ENCODE measurements around the gene TAP2. TPM values are rescaled to one million over a fixed set of nuclear protein-coding genes. Genes with fewer than 3 reads are reported as not detected.

Gene TAP2
- total and polyA plus RNA-seq, 2 experiments from 2014 or later, result 4.9 to 102 TPM

DNA sequence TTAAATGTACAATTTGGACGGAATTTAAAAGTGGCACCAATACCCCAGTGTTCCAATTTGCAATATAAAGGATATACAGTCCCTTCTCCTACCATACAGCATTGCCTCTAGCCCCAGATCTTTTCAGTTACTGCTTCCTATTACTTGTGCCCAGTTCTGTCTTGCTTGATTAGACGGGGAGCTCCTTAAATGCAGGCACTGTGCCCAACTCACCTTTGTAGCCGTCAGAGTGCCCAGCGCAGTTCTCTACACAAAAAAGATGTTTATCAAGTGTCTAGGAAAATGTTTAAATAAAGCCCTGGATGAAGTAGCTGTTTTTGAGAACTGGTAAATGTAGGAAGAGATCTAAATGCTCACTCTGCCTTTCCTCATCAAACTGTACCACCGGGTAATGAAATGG, 7.6 kb downstream of the TAP2 start:
- no peak overlapping the region for H2AFZ ChIP-seq
- no peak for DNase-seq (ENCODE audit: low spot score)
- H3K4me1 ChIP-seq (ENCODE audit: insufficient read depth), result no peaks in the 10 kb centered on the region
- no peak overlapping the region for H3K4me3 ChIP-seq
- no peaks in the 10 kb centered on the region for H3F3A ChIP-seq (replicated peaks; ENCODE audit: low read depth)
- no peak overlapping the region for H3K4me2 ChIP-seq
- no peak overlapping the region for H3K27ac ChIP-seq (ENCODE audit: low read depth)
- H4K20me1 ChIP-seq (replicated peaks; ENCODE audit: insufficient read depth), result 0 out of 2 replicates have a peak, but pooled peaks cover 6% of the 10 kb centered on the region
- no peaks in the 10 kb centered on the region for H3K27me3 ChIP-seq (ENCODE audit: insufficient read depth)
- H3K36me3 ChIP-seq (ENCODE audit: insufficient read depth), result 0 out of 2 replicates have a peak, but pooled peaks cover 3% of the 10 kb centered on the region
- Mint-ChIP-seq H3K4me1 (peaks cover 9% of the 10 kb centered on the region; the same call in 2 of the 3 replicates), H3K9me3 (no peaks in the 10 kb centered on the region), H3K36me3 (ENCODE audit: low read depth) (peaks cover 9% of the 10 kb centered on the region; the same call in 2 of the 3 replicates), H3K27me3 (ENCODE audit: insufficient read depth, low read depth, poor library complexity) (no peaks in the 10 kb centered on the region), H3K27ac (no peak overlapping the region), H3K4me3 (no peak overlapping the region)
- no peak for TF ChIP-seq EZH2 (IDR thresholded peaks at IDR 0.05; ENCODE audit: low read depth, unreplicated experiment)
- TF ChIP-seq NANOG (IDR thresholded peaks at IDR 0.05; ENCODE audit: borderline replicate concordance), result no peak
- H3K9me2 ChIP-seq (ENCODE audit: insufficient read depth), result no peaks in the 10 kb centered on the region
- H3K79me2 ChIP-seq (replicated peaks; ENCODE audit: insufficient read depth), result no peaks in the 10 kb centered on the region
- ATAC-seq, result no peak

DNA sequence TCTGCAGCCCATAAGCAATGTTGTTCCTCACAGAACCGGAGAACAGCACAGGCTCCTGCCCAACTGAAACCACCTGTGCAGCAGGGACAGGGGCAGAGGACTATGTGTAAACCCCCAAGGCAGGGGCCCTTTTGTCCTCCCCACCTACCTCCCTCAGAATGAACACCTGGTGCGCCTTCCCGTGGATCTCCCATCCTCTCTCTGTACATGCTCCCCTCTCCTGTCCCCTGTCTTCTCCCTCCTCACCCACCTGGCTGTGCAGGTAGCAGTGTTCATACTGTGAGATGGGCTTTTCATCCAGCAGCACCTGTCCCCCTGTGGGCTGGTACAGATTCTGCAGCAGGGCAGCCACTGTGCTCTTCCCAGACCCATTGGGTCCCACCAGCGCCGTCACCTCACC, 8.5 kb downstream of the TAP2 start:
- Mint-ChIP-seq H3K36me3 (ENCODE audit: low read depth) (peaks cover 9% of the 10 kb centered on the region; the same call in 2 of the 3 replicates), H3K27ac (no peak overlapping the region), H3K4me3 (no peak overlapping the region), H3K27me3 (ENCODE audit: insufficient read depth, low read depth, poor library complexity) (no peaks in the 10 kb centered on the region), H3K4me1 (peaks cover 11% of the 10 kb centered on the region; the same call in 2 of the 3 replicates), H3K9me3 (no peaks in the 10 kb centered on the region)
- H3K4me2 ChIP-seq, result no peak overlapping the region
- no peaks in the 10 kb centered on the region for H3F3A ChIP-seq (replicated peaks; ENCODE audit: low read depth)
- no peaks in the 10 kb centered on the region for H3K4me1 ChIP-seq (ENCODE audit: insufficient read depth)
- no peaks in the 10 kb centered on the region for H3K9me2 ChIP-seq (ENCODE audit: insufficient read depth)
- no peaks in the 10 kb centered on the region for H3K79me2 ChIP-seq (replicated peaks; ENCODE audit: insufficient read depth)
- TF ChIP-seq EZH2 (IDR thresholded peaks at IDR 0.05; ENCODE audit: low read depth, unreplicated experiment), result no peak
- TF ChIP-seq, protein P1, sequence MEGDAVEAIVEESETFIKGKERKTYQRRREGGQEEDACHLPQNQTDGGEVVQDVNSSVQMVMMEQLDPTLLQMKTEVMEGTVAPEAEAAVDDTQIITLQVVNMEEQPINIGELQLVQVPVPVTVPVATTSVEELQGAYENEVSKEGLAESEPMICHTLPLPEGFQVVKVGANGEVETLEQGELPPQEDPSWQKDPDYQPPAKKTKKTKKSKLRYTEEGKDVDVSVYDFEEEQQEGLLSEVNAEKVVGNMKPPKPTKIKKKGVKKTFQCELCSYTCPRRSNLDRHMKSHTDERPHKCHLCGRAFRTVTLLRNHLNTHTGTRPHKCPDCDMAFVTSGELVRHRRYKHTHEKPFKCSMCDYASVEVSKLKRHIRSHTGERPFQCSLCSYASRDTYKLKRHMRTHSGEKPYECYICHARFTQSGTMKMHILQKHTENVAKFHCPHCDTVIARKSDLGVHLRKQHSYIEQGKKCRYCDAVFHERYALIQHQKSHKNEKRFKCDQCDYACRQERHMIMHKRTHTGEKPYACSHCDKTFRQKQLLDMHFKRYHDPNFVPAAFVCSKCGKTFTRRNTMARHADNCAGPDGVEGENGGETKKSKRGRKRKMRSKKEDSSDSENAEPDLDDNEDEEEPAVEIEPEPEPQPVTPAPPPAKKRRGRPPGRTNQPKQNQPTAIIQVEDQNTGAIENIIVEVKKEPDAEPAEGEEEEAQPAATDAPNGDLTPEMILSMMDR (conservative IDR thresholded peaks at IDR 0.05; ENCODE audit: low read depth in 2 of 2), result no peak
- TF ChIP-seq, protein P2, sequence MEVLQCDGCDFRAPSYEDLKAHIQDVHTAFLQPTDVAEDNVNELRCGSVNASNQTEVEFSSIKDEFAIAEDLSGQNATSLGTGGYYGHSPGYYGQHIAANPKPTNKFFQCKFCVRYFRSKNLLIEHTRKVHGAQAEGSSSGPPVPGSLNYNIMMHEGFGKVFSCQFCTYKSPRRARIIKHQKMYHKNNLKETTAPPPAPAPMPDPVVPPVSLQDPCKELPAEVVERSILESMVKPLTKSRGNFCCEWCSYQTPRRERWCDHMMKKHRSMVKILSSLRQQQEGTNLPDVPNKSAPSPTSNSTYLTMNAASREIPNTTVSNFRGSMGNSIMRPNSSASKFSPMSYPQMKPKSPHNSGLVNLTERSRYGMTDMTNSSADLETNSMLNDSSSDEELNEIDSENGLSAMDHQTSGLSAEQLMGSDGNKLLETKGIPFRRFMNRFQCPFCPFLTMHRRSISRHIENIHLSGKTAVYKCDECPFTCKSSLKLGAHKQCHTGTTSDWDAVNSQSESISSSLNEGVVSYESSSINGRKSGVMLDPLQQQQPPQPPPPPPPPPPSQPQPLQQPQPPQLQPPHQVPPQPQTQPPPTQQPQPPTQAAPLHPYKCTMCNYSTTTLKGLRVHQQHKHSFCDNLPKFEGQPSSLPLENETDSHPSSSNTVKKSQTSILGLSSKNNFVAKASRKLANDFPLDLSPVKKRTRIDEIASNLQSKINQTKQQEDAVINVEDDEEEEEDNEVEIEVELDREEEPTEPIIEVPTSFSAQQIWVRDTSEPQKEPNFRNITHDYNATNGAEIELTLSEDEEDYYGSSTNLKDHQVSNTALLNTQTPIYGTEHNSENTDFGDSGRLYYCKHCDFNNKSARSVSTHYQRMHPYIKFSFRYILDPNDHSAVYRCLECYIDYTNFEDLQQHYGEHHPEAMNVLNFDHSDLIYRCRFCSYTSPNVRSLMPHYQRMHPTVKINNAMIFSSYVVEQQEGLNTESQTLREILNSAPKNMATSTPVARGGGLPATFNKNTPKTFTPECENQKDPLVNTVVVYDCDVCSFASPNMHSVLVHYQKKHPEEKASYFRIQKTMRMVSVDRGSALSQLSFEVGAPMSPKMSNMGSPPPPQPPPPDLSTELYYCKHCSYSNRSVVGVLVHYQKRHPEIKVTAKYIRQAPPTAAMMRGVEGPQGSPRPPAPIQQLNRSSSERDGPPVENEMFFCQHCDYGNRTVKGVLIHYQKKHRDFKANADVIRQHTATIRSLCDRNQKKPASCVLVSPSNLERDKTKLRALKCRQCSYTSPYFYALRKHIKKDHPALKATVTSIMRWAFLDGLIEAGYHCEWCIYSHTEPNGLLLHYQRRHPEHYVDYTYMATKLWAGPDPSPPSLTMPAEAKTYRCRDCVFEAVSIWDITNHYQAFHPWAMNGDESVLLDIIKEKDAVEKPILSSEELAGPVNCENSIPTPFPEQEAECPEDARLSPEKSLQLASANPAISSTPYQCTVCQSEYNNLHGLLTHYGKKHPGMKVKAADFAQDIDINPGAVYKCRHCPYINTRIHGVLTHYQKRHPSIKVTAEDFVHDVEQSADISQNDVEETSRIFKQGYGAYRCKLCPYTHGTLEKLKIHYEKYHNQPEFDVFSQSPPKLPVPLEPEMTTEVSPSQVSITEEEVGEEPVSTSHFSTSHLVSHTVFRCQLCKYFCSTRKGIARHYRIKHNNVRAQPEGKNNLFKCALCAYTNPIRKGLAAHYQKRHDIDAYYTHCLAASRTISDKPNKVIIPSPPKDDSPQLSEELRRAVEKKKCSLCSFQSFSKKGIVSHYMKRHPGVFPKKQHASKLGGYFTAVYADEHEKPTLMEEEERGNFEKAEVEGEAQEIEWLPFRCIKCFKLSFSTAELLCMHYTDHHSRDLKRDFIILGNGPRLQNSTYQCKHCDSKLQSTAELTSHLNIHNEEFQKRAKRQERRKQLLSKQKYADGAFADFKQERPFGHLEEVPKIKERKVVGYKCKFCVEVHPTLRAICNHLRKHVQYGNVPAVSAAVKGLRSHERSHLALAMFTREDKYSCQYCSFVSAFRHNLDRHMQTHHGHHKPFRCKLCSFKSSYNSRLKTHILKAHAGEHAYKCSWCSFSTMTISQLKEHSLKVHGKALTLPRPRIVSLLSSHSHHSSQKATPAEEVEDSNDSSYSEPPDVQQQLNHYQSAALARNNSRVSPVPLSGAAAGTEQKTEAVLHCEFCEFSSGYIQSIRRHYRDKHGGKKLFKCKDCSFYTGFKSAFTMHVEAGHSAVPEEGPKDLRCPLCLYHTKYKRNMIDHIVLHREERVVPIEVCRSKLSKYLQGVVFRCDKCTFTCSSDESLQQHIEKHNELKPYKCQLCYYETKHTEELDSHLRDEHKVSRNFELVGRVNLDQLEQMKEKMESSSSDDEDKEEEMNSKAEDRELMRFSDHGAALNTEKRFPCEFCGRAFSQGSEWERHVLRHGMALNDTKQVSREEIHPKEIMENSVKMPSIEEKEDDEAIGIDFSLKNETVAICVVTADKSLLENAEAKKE (CRISPR knock-in tag; IDR thresholded peaks at IDR 0.05), result no peak
- TF ChIP-seq STAT1 (IDR thresholded peaks at IDR 0.05; ENCODE audit: unreplicated experiment), result no peak
- 0 out of 2 replicates have a peak, but pooled peaks cover 6% of the 10 kb centered on the region for H4K20me1 ChIP-seq (replicated peaks; ENCODE audit: insufficient read depth)
- no peak overlapping the region for H3K4me3 ChIP-seq
- no peaks in the 10 kb centered on the region for H3K27me3 ChIP-seq (ENCODE audit: insufficient read depth)
- 0 out of 2 replicates have a peak, but pooled peaks cover 3% of the 10 kb centered on the region for H3K36me3 ChIP-seq (ENCODE audit: insufficient read depth)
- DNase-seq (ENCODE audit: low spot score), result no peak
- H3K27ac ChIP-seq (ENCODE audit: low read depth), result no peak overlapping the region
- ATAC-seq, result no peak
- no peak overlapping the region for H2AFZ ChIP-seq

All from GM23338 (cell line).